ENCODE data around the gene RAB1A. TPM values are rescaled to one million over a fixed set of nuclear protein-coding genes. Genes with fewer than 3 reads are reported as not detected.

The RAB1A gene
- total and polyA plus RNA-seq, 9 of the 15 experiments (the other 6 are each of a cell fraction or from before 2014, with no cell fraction given), result 43.8 to 163 (median 67.7) TPM

DNA sequence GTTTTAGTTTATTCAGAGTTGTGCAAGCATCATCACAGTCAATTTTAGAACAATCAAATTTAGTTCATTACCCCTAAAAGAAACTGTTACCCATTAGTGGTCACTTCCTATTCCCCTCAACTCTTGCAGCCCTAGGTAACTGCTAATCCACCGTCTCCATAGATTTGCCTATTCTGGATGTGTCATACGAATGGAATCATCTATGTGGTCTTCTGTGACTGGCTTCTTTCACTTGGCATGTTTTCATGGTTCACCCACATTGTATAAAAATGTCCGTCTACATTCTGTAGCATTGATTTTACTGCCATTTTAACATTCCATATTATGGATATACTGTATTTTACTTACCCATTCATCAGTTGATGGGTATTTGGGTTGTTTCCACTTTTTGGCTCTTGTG is 79.0 kb downstream of the RAB1A start:
- ATAC-seq, result no peak
- H3K9me1 ChIP-seq (ENCODE audit: control insufficient read depth, insufficient read depth, low read length), result no peaks in the 10 kb centered on the region
- in situ Hi-C loops (cut with MboI) (no loop called here), intact Hi-C loops (cut with micrococcal nuclease) (no loop called here)
- peaks cover 3 to 7% of the 10 kb centered on the region in 2 experiments; a peak in 3 of 5 replicates for H3K4me1 ChIP-seq (replicated peaks in 1 of 2; ENCODE audit: control insufficient read depth in 2 of 2, insufficient read depth in 2 of 2, low read length in 2 of 2)
- H3K4me3 ChIP-seq, result no peak overlapping the region
- CTCF ChIA-PET (ENCODE audit: low intra/inter-chr PET ratio), result no interaction called here
- no peaks in the 10 kb centered on the region for H3K79me2 ChIP-seq (ENCODE audit: control insufficient read depth, insufficient read depth, low read length)
- no peaks in the 10 kb centered on the region for H3K27me3 ChIP-seq (ENCODE audit: control insufficient read depth in 2 of 2, insufficient read depth in 2 of 2, low read length in 2 of 2)
- H2AFZ ChIP-seq (ENCODE audit: low read depth, low read length), result no peak overlapping the region
- POLR2A ChIA-PET, result no interaction called here
- H3K36me3 ChIP-seq (ENCODE audit: control insufficient read depth, insufficient read depth, low read length), result no peaks in the 10 kb centered on the region; the same call in 2 of the 3 replicates
- 46% methylated on average over 3 of the region's 3 CpGs for WGBS (ENCODE audit: insufficient coverage, low coverage, missing lambda C conversion rate)
- H3K27ac ChIP-seq (ENCODE audit: extremely low read depth, low read depth, low read length), result no peak overlapping the region
- no peak overlapping the region for H3K4me2 ChIP-seq (ENCODE audit: insufficient read depth, low read length)
- H3K9ac ChIP-seq (ENCODE audit: insufficient read depth in 1 of 2, low read depth in 2 of 2, low read length in 2 of 2), result no peak overlapping the region
- no peaks in the 10 kb centered on the region for H4K20me1 ChIP-seq (replicated peaks; ENCODE audit: control insufficient read depth, insufficient read depth, low read length)
- DNase-seq (ENCODE audit: extremely low read depth in 1 of 4, low spot score in 3 of 4), result no peak
- peaks cover 6% of the 10 kb centered on the region; the same call in 1 of the 2 replicates for H3K9me3 ChIP-seq (replicated peaks; ENCODE audit: control insufficient read depth, insufficient read depth, low read depth, low read length)
- TF ChIP-seq FOXA3 (CRISPR knock-in tag; conservative IDR thresholded peaks at IDR 0.05 in 1 of 2, IDR thresholded peaks at IDR 0.05 in 1 of 2) (no peak), SIN3A (IDR thresholded peaks at IDR 0.05; ENCODE audit: borderline replicate concordance in 2 of 2, control insufficient read depth in 1 of 2, low read depth in 2 of 2, low read length in 2 of 2) (no peak), CBX1 (IDR thresholded peaks at IDR 0.05; ENCODE audit: low read depth) (no peak), ZC3H4 (CRISPR knock-in tag; IDR thresholded peaks at IDR 0.05; ENCODE audit: borderline replicate concordance) (no peak), NCOA1 (IDR thresholded peaks at IDR 0.05; ENCODE audit: low read depth) (no peak)
- no peak for FAIRE-seq
- no TSS peak for BruUV-seq (replicated peaks)

All from K562 (cell line).